HL-60/S4 treated with retinoic acid at 250 ng/mL for 4 days and 3 days (cell line): ENCODE measurements around the gene RGPD5.
"Not testable (repeated sequence)": the region's sequence is repeated elsewhere in the genome, so short reads cannot be mapped to it uniquely, and the experiment has no call there.

Experiments used
- in situ Hi-C: fragments of 300-500 bp; cut with MboI; formaldehyde crosslinking; loops from 2 replicates; pipeline ENCODE4 v1.7.0; 2022; ENCODE audit warnings: low sequenced_read_pairs

The RGPD5 gene

GRCh38 chr2:109794074-109794737, at the start of gene RGPD5:
Gene RGPD5 (plus strand): TSS chr2:109794305. CDS start chr2:109794466, 161 bp downstream.
- in situ Hi-C loops, result not testable (repeated sequence)

- in situ Hi-C loops, result not testable (repeated sequence)
These were observed 42.5 kb upstream of the RGPD5 start for GRCh38 chr2:109751572-109751971.

- in situ Hi-C loops, result not testable (repeated sequence)
These were observed 36.8 kb upstream of the RGPD5 start for GRCh38 chr2:109757163-109757824.

- in situ Hi-C loops, result not testable (repeated sequence)
These were observed 33.7 kb upstream of the RGPD5 start for GRCh38 chr2:109760265-109761042.

GRCh38 chr2:109761043-109761454, 33.1 kb upstream of the RGPD5 start:
- in situ Hi-C loops, result not testable (repeated sequence)

- in situ Hi-C loops, result not testable (repeated sequence)
These were observed 32.1 kb upstream of the RGPD5 start for GRCh38 chr2:109761976-109762375.

GRCh38 chr2:109766074-109766473, 28.0 kb upstream of the RGPD5 start:
- in situ Hi-C loops, result not testable (repeated sequence)

- in situ Hi-C loops, result not testable (repeated sequence)
These were observed 27.1 kb upstream of the RGPD5 start for GRCh38 chr2:109766886-109767578.

GRCh38 chr2:109768934-109769333, 25.2 kb upstream of the RGPD5 start:
- in situ Hi-C loops, result not testable (repeated sequence)

GRCh38 chr2:109779118-109779517, 15.0 kb upstream of the RGPD5 start:
- in situ Hi-C loops, result not testable (repeated sequence)

- in situ Hi-C loops, result not testable (repeated sequence)
These were observed 12.8 kb upstream of the RGPD5 start for GRCh38 chr2:109781147-109781816.

GRCh38 chr2:109782446-109782993, 11.6 kb upstream of the RGPD5 start:
- in situ Hi-C loops, result not testable (repeated sequence)

- in situ Hi-C loops, result not testable (repeated sequence)
These were observed 2.4 kb upstream of the RGPD5 start for GRCh38 chr2:109791530-109792279.

GRCh38 chr2:109792659-109793058, 1.4 kb upstream of the RGPD5 start:
- in situ Hi-C loops, result not testable (repeated sequence)

GRCh38 chr2:109871129-109871751, 77.1 kb downstream of the RGPD5 start:
- in situ Hi-C loops, result not testable (repeated sequence)

- in situ Hi-C loops, result not testable (repeated sequence)
These were observed 82.5 kb downstream of the RGPD5 start for GRCh38 chr2:109876625-109877024.

- in situ Hi-C loops, result not testable (repeated sequence)
These were observed 88.0 kb downstream of the RGPD5 start for GRCh38 chr2:109882112-109882511.

GRCh38 chr2:109888414-109888813, 94.3 kb downstream of the RGPD5 start:
- in situ Hi-C loops, result not testable (repeated sequence)

GRCh38 chr2:109889909-109890308, 95.8 kb downstream of the RGPD5 start:
- in situ Hi-C loops, result not testable (repeated sequence)
